GM18498 (cell line): ENCODE data around the gene FIGN.

Experiments
- ATAC-seq: cut with Tn5 transposase; IDR thresholded peaks from one replicate; pipeline ENCODE4 v1.9.1; 2021; ENCODE audit warnings: mild to moderate bottlenecking, moderate library complexity; ENCODE audit not compliant: unreplicated experiment

The FIGN gene

DNA sequence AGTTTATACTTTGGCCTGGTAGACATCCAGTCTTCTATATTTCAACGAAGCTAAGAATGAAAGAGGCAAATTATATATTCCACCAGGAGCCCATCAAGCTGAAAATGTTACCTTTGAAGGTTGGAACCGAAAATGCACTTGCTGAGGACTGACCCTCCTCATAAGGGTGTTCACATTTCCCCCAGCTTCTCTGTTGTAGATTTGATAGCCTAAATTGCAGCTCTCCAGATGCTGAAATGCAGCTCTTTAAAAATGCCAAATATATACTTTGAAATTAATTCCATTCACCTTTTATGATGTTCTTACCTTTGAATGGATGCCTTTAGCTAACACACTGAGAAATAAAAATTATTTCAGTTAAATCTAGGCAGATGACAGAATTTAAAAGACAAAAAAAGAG, 1.8 kb upstream of the FIGN start:
- no peak for ATAC-seq

DNA sequence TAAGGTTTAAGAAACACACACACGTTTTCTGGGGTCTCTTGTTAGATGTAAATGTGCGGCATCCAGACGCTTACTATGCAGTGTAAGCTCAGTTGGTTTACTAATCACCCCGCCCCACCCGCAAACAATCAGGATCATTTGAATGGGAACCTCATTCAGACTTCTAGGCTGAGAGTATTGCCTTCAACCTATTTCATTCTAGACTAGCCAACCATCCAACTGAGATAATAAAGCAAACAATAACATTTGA, 1.3 kb upstream of the FIGN start:
- ATAC-seq = no peak

- no peak for ATAC-seq
Observed at GRCh38 chr2:163736433-163737189, 803 bp upstream of the FIGN start.

- ATAC-seq = no peak
Observed at GRCh38 chr2:163734881-163735684, 725 bp downstream of the FIGN start.

GRCh38 chr2:163734401-163734800, 1.4 kb downstream of the FIGN start:
- no peak for ATAC-seq

- ATAC-seq = no peak
Observed at GRCh38 chr2:163733956-163734355, 1.9 kb downstream of the FIGN start.

DNA sequence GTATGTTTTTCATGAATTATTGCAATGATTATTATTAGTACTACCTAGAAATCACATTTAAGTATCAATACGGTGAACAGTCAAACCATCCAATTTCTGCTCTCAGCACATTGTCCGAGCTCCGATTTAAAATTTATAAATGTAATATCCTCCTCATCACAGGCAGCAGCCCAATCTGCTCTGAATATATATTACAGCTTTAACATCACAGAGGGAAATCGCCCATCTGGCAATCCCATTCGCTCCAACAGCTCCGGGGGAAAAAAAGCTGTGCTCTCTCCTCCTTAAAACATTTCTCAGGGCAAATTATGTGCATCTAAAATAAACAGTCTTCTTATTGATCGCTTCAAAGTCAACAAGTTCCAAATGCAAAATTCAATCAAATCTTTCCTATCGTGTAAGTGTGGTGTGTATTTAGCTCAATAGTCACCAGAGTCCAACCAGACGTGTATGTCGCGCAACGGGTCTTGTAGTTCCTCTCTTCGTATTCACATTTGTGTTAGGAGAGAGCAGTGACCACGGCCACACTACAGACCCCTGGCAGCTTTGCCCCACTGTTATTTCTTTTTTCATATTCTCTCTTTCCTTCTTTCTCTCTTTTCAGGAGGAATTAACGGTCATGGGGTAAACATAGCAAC, 2.4 kb downstream of the FIGN start:
- ATAC-seq = no peak

- no peak for ATAC-seq
Observed at GRCh38 chr2:163732727-163733126, 3.1 kb downstream of the FIGN start.

- ATAC-seq = no peak
Observed at GRCh38 chr2:163731735-163732134, 4.1 kb downstream of the FIGN start.

DNA sequence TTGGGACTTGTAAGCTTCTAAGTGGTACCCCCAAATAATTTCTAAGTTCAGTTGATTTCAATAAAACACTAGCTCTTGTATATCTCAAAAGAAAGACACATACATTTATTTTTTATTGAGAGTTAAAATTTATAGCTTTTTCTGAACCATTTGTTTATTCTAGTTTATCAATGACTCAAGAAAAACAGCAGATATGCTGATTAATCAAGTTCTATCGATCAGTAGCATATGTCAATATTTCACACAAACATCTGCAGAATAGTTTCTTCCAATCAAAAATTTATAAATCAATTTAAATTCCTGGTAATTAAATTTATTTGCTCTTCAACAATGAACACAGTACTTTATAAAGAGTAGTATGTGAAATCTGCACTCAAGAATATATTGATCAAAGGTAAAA, 5.3 kb downstream of the FIGN start:
- ATAC-seq = no peak

GRCh38 chr2:163729636-163730273, 6.1 kb downstream of the FIGN start:
- ATAC-seq = no peak

GRCh38 chr2:163723881-163724280, 11.9 kb downstream of the FIGN start:
- no peak for ATAC-seq

GRCh38 chr2:163723348-163723747, 12.5 kb downstream of the FIGN start:
- ATAC-seq = no peak

DNA sequence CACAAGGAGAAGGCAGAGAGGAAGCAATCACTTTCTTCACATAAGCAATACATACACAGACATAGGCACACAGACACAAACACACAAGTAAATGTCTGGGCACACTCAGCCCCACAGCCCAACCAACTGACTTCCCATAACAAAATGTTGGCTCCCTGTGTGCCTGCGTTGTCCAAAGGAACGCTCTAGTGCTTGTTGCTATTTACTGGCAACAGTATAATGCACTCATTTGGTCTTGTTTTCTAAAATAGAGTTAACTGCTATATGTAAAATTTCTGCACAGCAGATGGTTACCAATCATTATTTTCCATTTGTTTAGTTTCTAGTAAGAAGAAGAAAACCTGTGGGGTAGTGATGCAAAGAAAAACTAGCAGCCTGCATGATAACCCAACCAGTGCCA, 16.5 kb downstream of the FIGN start:
- ATAC-seq = no peak

DNA sequence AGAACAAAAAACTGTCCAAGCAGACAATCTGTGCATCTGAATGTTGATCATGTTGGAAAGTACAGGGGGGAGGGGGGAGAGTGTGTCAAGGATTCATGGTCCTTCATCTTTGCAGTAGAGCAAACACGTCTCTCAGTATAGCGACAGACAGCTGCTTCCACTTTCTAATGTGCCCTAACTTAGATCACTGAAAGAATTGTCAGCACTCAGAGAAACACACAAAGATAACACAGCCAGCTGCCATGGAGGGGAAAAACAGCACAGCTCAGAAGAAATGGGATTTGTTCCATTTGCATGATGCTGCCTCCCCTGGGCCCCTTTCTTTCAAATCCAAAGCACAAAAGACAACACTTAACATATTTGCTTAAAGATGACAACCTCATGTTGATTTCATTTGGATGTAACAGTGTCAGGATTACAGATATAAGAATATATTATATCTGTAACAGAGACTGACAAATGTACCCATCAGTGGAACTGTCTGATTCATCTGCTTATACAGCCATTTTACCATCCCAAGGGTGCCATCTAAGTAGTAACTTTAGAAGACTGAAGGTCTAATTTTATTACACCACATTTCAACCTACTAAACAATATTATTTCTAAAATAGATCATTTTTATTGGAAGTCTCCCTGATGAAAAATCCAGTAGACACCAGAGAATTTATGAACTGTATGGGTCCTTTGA, 17.7 kb downstream of the FIGN start:
- ATAC-seq = no peak

- no peak for ATAC-seq
Observed at GRCh38 chr2:163717515-163717914, 18.3 kb downstream of the FIGN start.

- no peak for ATAC-seq
Observed at GRCh38 chr2:163716101-163716500, 19.7 kb downstream of the FIGN start.

DNA sequence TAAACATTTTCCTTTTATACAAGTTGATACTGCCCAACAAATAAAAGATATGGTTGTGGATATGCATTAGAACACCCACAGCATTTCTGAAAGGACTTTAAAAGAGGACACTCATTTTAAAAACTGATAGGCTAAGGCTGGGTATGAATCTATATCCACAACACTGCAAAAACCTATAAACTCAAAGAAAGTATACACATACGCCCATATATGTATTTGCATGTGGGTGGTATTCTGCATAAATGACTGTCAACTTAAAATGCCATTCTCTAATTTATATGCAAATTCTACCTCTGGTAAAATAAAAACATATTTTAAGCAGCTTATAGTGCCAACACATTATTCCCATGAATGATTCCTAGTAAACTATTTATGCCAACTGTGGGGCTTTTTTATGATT, 20.1 kb downstream of the FIGN start:
- no peak for ATAC-seq

- ATAC-seq = no peak
Observed at GRCh38 chr2:163715199-163715598, 20.6 kb downstream of the FIGN start.

DNA sequence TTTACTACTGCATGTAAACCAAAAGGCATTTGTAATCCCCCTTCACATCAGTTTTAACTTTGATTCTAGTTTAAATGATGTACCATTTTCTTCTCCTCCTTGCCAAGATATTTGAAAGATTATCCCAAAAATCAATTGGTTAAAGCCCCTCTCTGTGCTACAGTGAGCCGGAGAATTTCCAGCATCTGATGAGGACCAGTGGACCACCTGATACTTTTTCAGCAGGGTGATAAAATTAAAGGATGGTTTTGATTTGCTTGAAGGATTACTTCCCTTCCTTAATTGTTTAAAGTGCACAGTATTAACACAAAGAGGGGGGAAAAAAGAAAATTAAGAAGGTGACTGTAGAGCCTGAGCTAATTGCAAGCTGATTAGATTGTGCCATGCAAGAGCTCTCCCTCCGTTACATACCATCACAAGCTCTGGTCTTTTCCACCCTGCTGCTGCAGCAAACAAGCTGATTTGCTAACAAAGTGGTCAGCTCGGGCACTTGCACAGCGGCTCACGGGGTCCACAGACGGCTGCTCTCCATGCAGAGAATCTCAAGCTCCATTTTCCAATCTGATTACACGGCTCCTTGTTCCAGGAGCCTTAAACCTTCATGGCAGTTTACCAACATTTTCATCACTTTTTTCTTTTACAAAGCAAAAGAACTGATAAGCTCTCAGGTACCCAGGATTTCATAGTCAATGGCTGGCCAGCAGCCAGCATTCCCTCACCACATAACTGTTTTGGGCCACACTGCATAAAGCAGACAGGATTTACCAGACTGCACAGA, 22.1 kb downstream of the FIGN start:
- ATAC-seq = no peak
